Measurements from ENCODE around the gene SNX3.
A peak's percentile ranks its signal among the peaks of the same experiment; 100 is the strongest.

SNX3 gene

GRCh38 chr6:108164815-108165706 lies 95.8 kb downstream of the SNX3 start:
- TF ChIP-seq POLR2A (IDR thresholded peaks at IDR 0.05; ENCODE audit: extremely low read depth, insufficient read length) (no peak), MYC (IDR thresholded peaks at IDR 0.05; ENCODE audit: low read depth, low read length) (no peak), CTCF (IDR thresholded peaks at IDR 0.05; ENCODE audit: low read depth, low read length) (no peak)
- TF ChIP-seq, protein P1, sequence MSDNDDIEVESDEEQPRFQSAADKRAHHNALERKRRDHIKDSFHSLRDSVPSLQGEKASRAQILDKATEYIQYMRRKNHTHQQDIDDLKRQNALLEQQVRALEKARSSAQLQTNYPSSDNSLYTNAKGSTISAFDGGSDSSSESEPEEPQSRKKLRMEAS (IDR thresholded peaks at IDR 0.05; ENCODE audit: low read depth, low read length) = no peak
- H3K4me3 ChIP-seq (ENCODE audit: low read depth, low read length) = no peak overlapping the region
- DNase-seq (ENCODE audit: low read depth) = no peak

- no peak overlapping the region for H3K4me3 ChIP-seq (ENCODE audit: low read depth, low read length)
- TF ChIP-seq CTCF (IDR thresholded peaks at IDR 0.05; ENCODE audit: low read depth, low read length) = no peak
- TF ChIP-seq MYC (IDR thresholded peaks at IDR 0.05; ENCODE audit: low read depth, low read length) = no peak
- no peak for TF ChIP-seq POLR2A (IDR thresholded peaks at IDR 0.05; ENCODE audit: extremely low read depth, insufficient read length)
- TF ChIP-seq, protein P1 (IDR thresholded peaks at IDR 0.05; ENCODE audit: low read depth, low read length) = no peak
- DNase-seq (ENCODE audit: low read depth) = no peak
Observed at GRCh38 chr6:108164543-108164814, 96.4 kb downstream of the SNX3 start.

DNA sequence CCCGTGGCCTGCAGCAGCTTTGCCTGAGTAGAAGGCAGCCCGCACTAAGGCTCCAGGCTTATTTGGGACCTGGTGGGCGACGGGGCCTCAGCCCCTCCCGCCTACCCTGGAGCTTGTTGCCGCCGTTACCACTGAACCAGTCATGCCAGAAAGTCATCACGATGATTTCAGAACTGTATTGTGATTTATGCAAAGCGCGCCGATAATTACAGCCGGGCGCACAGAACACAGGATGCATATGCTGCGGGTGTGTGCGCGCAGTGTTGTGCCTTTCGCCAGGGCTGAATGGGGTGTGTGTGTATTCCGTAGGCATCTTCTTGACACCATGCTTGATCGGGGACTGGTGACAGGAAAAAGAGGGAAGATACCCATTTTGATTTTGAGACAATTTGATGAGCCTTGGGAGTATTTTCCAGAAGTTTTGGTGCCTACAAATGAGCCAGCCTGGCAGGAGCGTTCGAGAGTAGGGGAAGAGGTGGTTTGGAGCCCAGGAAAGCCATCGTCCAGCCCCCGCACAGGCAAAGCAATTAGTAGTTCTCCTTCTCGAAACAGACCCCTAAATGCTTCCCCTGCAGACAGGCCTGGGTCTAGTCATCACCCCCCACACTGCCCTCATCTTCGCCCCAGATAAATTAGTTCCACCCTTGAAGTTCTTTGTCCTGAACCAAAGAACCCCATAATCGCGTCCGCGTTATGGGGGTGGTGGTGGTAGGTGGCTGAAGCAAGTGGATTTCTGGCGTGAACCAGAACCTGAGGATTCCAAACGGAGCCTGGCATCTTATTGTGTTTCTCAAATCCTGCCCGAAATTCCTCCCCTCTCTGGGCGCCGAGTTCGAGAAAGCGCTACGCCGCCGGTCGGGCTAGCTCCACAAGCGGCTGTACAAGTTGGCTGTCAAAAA lies 96.9 kb downstream of the SNX3 start:
- peak; percentile 17 for DNase-seq (ENCODE audit: low read depth)
- TF ChIP-seq POLR2A (IDR thresholded peaks at IDR 0.05; ENCODE audit: extremely low read depth, insufficient read length) (no peak), CTCF (IDR thresholded peaks at IDR 0.05; ENCODE audit: low read depth, low read length) (no peak)
- H3K4me3 ChIP-seq (ENCODE audit: low read depth, low read length) = no peak overlapping the region

- H3K4me3 ChIP-seq (ENCODE audit: low read depth, low read length) = no peak overlapping the region
- TF ChIP-seq MYC (IDR thresholded peaks at IDR 0.05; ENCODE audit: low read depth, low read length) (no peak), CTCF (IDR thresholded peaks at IDR 0.05; ENCODE audit: low read depth, low read length) (no peak), POLR2A (IDR thresholded peaks at IDR 0.05; ENCODE audit: extremely low read depth, insufficient read length) (no peak)
- TF ChIP-seq, protein P1 (IDR thresholded peaks at IDR 0.05; ENCODE audit: low read depth, low read length) = no peak
- DNase-seq (ENCODE audit: low read depth) = peak; percentile 19
Observed at GRCh38 chr6:108163267-108163643, 97.6 kb downstream of the SNX3 start.

GRCh38 chr6:108161724-108162282 lies 99.0 kb downstream of the SNX3 start:
- TF ChIP-seq CTCF (IDR thresholded peaks at IDR 0.05; ENCODE audit: low read depth, low read length) (no peak), MYC (IDR thresholded peaks at IDR 0.05; ENCODE audit: low read depth, low read length) (no peak), POLR2A (IDR thresholded peaks at IDR 0.05; ENCODE audit: extremely low read depth, insufficient read length) (no peak)
- TF ChIP-seq, protein P1 (IDR thresholded peaks at IDR 0.05; ENCODE audit: low read depth, low read length) = no peak
- H3K4me3 ChIP-seq (ENCODE audit: low read depth, low read length) = no peak overlapping the region
- no peak for DNase-seq (ENCODE audit: low read depth)

All from NB4 (cell line).